ENCODE results near the gene TSLP.

TSLP gene

DNA sequence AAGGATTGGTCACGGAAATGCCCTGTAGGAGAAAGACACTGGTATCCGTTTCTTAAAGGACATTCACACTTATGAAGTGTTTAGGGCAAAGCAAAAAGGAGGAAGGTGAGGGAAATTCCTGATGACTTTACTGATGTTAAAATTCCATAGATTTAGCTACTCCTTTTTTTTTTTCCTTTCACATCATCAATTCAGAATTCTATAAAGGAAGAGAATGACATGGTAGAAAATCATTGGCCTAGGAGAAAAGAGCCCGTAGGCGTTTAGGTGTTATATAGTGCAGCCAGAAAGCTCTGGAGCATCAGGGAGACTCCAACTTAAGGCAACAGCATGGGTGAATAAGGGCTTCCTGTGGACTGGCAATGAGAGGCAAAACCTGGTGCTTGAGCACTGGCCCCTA, at the start of gene TSLP:
Gene TSLP, plus strand, starts transcription at position 301 of the 400 bp plus-strand sequence. CDS start 178 bp downstream, outside the sequence.
- no peak for DNase-seq (ENCODE audit: insufficient read length, low spot score)
- TF ChIP-seq, protein P1, sequence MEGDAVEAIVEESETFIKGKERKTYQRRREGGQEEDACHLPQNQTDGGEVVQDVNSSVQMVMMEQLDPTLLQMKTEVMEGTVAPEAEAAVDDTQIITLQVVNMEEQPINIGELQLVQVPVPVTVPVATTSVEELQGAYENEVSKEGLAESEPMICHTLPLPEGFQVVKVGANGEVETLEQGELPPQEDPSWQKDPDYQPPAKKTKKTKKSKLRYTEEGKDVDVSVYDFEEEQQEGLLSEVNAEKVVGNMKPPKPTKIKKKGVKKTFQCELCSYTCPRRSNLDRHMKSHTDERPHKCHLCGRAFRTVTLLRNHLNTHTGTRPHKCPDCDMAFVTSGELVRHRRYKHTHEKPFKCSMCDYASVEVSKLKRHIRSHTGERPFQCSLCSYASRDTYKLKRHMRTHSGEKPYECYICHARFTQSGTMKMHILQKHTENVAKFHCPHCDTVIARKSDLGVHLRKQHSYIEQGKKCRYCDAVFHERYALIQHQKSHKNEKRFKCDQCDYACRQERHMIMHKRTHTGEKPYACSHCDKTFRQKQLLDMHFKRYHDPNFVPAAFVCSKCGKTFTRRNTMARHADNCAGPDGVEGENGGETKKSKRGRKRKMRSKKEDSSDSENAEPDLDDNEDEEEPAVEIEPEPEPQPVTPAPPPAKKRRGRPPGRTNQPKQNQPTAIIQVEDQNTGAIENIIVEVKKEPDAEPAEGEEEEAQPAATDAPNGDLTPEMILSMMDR (IDR thresholded peaks at IDR 0.05; ENCODE audit: insufficient read depth, missing control alignments), result no peak
- no peak for FAIRE-seq

DNA sequence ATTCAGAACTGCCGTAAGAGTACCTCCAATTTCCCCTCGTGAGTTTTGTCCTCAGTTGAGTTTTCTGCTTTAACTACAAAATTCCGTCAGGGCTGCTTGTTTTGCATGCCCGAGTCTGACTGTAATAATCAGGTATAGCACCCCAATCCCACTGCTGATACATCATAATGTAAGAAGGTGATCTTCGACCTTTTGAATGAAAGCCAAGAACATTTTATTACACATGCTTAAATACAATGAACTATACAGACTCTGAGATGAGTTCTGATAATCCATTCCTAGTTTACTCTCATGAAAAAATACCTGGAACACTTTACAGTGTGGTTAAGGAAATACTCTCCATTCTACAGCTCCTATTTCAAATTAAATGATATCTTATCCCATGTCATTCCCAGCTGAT, 49.2 kb upstream of the TSLP start:
- no peak for FAIRE-seq
- DNase-seq (ENCODE audit: insufficient read length, low spot score), result no peak
- TF ChIP-seq, protein P1 (IDR thresholded peaks at IDR 0.05; ENCODE audit: insufficient read depth, missing control alignments), result no peak

DNA sequence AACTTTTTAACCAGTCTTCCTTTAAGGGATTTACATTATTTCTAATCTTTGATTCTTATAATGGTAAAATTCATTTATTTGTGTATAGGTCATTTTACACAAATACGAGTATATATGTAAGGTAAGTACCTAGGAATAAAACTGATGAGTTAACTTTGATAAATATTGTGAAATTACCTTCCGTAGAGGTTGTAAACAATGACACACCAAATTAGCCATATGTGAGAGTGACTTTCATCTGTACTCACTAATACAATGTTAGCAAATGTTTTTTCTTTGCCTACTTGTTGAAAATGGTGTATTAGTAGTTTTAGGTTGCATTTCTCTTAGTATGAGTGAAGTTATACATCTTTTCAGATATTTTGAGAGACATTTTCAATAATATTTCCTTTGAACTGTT, 42.6 kb upstream of the TSLP start:
- TF ChIP-seq, protein P1 (IDR thresholded peaks at IDR 0.05; ENCODE audit: insufficient read depth, missing control alignments), result no peak
- no peak for FAIRE-seq
- DNase-seq (ENCODE audit: insufficient read length, low spot score), result no peak

DNA sequence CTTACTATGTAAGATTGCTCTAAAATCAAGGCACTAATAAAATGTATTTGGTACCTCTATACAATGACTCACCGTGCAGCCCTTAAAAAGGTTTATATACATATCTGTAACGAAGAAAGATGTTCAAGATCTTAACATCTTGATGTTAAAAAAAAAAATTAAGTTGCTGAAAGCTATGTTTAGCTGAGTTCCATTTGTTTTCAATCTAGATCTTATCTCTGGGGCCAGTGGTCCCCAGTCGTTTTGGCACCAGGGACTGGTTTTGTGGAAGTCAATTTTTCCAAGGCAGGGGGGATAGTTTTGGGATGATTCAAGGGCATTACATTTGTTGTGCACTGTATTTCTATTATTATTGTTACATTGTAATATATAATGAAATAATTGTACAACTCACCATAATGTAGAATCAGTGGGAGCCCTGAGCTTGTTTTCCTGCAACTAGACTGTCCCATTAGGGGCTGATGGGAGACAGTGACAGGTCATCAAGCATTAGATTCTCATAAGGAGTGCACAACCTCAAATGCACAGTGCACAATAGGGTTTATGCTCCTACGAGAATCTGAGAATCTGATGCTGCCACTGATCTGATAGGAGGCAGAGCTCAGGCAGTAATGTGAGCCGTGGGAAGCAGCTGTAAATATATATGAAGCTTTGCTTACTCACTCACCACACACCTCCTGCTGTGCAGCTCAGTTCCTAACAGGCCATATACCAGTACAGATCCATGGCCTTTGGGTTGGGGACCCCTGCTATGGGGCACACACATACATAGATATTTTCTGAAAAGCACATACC, 27.6 kb upstream of the TSLP start:
- no peak for DNase-seq (ENCODE audit: insufficient read length, low spot score)

DNA sequence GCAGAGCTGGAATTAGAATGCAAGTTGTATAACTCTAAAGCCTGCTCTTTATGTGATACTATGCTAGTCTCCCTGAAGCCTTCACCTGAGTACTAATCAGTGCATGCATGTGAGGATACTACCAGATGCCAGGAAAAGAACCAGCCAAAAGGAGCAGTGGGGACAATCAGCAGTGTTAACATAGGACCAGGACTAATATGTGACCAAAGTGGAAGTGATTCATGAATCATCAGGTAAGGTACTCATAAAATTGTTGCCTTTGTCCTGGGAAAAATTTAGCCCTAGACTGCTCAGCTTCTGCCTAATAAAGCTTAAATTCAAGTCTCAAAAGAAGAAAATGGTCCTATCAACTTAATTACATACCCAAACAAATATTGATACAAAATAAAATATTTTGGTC, 13.4 kb upstream of the TSLP start:
- TF ChIP-seq, protein P1 (IDR thresholded peaks at IDR 0.05; ENCODE audit: insufficient read depth, missing control alignments), result no peak
- DNase-seq (ENCODE audit: insufficient read length, low spot score) (no peak), FAIRE-seq (no peak)

More for the DNA sequence above, 27.6 kb upstream of the TSLP start:
- TF ChIP-seq, protein P1 (IDR thresholded peaks at IDR 0.05; ENCODE audit: insufficient read depth, missing control alignments), result no peak
- FAIRE-seq, result no peak

DNA sequence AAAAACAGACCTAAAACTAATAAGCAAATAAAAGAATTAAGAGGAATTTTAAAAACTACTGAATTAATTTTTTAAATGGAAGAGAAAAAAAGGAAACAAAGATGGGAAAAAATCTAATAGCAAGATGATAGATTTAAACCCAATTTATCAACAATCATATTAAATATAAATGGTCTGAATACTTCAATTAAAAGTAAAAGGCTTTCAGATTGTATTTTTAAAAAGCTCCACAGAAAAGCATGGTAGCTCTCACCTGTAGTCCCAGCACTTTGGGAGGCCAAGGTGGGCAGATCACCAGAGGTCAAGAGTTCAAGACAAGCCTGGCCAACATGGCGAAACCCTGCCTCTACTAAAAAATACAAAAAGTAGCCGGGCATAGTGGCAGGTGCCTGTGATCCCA, 11.3 kb upstream of the TSLP start:
- FAIRE-seq (no peak), DNase-seq (ENCODE audit: insufficient read length, low spot score) (no peak)
- TF ChIP-seq, protein P1 (IDR thresholded peaks at IDR 0.05; ENCODE audit: insufficient read depth, missing control alignments), result no peak

DNA sequence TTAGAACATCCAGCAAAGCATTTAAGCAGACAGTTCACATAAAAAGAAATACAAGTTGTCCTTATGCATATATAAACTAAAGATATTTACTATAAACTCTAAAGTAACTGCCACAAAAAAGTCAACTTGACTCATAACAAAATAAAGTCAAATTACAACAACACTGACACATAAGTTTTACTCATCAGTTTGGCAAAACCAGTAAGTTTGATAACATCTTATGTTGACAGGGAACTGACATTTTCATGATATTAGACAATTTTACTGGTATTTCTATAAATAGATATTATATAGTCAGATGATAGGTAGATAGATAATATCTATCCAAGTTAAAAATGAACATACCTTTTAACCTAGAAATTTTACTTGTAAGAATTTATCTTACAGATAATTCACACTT, 9.9 kb upstream of the TSLP start:
- no peak for FAIRE-seq
- DNase-seq (ENCODE audit: insufficient read length, low spot score), result no peak
- TF ChIP-seq, protein P1 (IDR thresholded peaks at IDR 0.05; ENCODE audit: insufficient read depth, missing control alignments), result no peak
